Neural progenitor cell (in vitro differentiated cells): Measurements from ENCODE around the gene VSX1. TPM values are rescaled to one million over a fixed set of nuclear protein-coding genes. Genes with fewer than 3 reads are reported as not detected.
A peak's percentile ranks its signal among the peaks of the same experiment; 100 is the strongest.

Experiments used
- DNase-seq: peaks from one replicate; pipeline ENCODE4 v3.0.0-alpha.2; 2016; ENCODE audit warnings: low spot score
- H2AFZ ChIP-seq: fragments of 200-600 bp; sonication (generic); replicated peaks from 2 replicates; pipeline ENCODE4 v1.6.1; 2016; ENCODE audit warnings: antibody characterized with exemption
- H3F3A ChIP-seq: fragments of 200-600 bp; sonication (generic); 2 replicates; pipeline ENCODE4 v1.6.1; 2016; ENCODE audit warnings: antibody characterized with exemption, low read depth
- H3K27ac ChIP-seq: fragments of 200-600 bp; sonication (generic); 2 replicates; pipeline ENCODE4 v1.5.1; 2016; ENCODE audit warnings: mild to moderate bottlenecking
- H3K27me3 ChIP-seq: fragments of 200-600 bp; sonication (generic); 2 replicates; pipeline ENCODE4 v1.6.1; 2016; ENCODE audit warnings: mild to moderate bottlenecking, moderate library complexity
- H3K36me3 ChIP-seq: fragments of 200-600 bp; sonication (generic); 2 replicates; pipeline ENCODE4 v1.5.1; 2016
- H3K4me1 ChIP-seq: fragments of 200-600 bp; sonication (generic); 2 replicates; pipeline ENCODE4 v1.6.1; 2016; ENCODE audit warnings: mixed run types
- H3K4me2 ChIP-seq: fragments of 200-600 bp; sonication (generic); 2 replicates; pipeline ENCODE4 v1.6.1; 2016
- H3K4me3 ChIP-seq: fragments of 200-600 bp; sonication (generic); 2 replicates; pipeline ENCODE4 v1.5.1; 2016
- H3K79me2 ChIP-seq: fragments of 200-600 bp; sonication (generic); 2 replicates; pipeline ENCODE4 v1.6.1; 2016; ENCODE audit warnings: low read depth
- H3K9ac ChIP-seq: fragments of 200-600 bp; sonication (generic); 2 replicates; pipeline ENCODE4 v1.6.1; 2016
- H3K9me3 ChIP-seq: fragments of 200-600 bp; sonication (generic); 2 replicates; pipeline ENCODE4 v1.5.1; 2016; ENCODE audit warnings: low read depth
- H4K20me1 ChIP-seq: fragments of 200-600 bp; sonication (generic); 2 replicates; pipeline ENCODE4 v1.6.1; 2016; ENCODE audit warnings: low read depth
- H3K27ac Mint-ChIP-seq: 3 replicates; pipeline ENCODE4 v1.8.0; 2021; ENCODE audit warnings: mixed read lengths
- H3K27me3 Mint-ChIP-seq: 2 replicates; pipeline ENCODE4 v1.8.0; 2022; ENCODE audit warnings: low read depth, mild to moderate bottlenecking, inconsistent platforms, moderate library complexity, mixed read lengths; ENCODE audit not compliant: insufficient read depth
- H3K36me3 Mint-ChIP-seq: 3 replicates; pipeline ENCODE4 v1.8.0; 2021; ENCODE audit warnings: mixed read lengths
- H3K4me1 Mint-ChIP-seq: 3 replicates; pipeline ENCODE4 v1.8.0; 2021; ENCODE audit warnings: mixed read lengths
- H3K4me3 Mint-ChIP-seq: 3 replicates; pipeline ENCODE4 v1.8.0; 2021; ENCODE audit warnings: mild to moderate bottlenecking, moderate library complexity, mixed read lengths
- H3K9me3 Mint-ChIP-seq: 3 replicates; pipeline ENCODE4 v1.8.0; 2020; ENCODE audit warnings: mixed read lengths
- CTCF ChIP-seq: fragments of 200-600 bp; sonication (generic); IDR thresholded peaks from 2 replicates; pipeline ENCODE4 v1.5.1; 2017; ENCODE audit warnings: antibody characterized with exemption, mild to moderate bottlenecking
- EZH2 ChIP-seq: fragments of 200-600 bp; sonication (generic); IDR thresholded peaks from 2 replicates; pipeline ENCODE4 v1.6.1; 2017; ENCODE audit warnings: antibody characterized with exemption, mild to moderate bottlenecking, moderate library complexity
- EZH2phosphoT487 ChIP-seq: fragments of 200-600 bp; sonication (generic); IDR thresholded peaks from 2 replicates; pipeline ENCODE4 v1.6.1; 2017; ENCODE audit warnings: antibody characterized with exemption
- total RNA-seq: library from RNA; depleted of rRNA; stranded (reverse); fragments of >200 nt; gene quantifications from 2 replicates; pipeline ENCODE4 v1.2.3, GENCODE V29; 2015; ENCODE audit warnings: low replicate concordance

VSX1 gene
- total RNA-seq, 1 donor from 2014 or later: not detected

- Histone ChIP-seq H3K4me1 (peaks cover 20% of the 10 kb centered on the region), H3K9ac (no peak overlapping the region), H3K79me2 (no peaks in the 10 kb centered on the region), H3K9me3 (no peaks in the 10 kb centered on the region), H3K36me3 (no peaks in the 10 kb centered on the region), H3K27me3 (peaks cover 99% of the 10 kb centered on the region), H2AFZ (no peak overlapping the region), H3K4me3 (peak overlapping the region; percentile 44), H3F3A (peaks cover 34% of the 10 kb centered on the region), H3K4me2 (peak overlapping the region; percentile 83), H4K20me1 (peaks cover 53% of the 10 kb centered on the region), H3K27ac (no peak overlapping the region)
- TF ChIP-seq CTCF (no peak), EZH2 (peak; percentile 70), EZH2phosphoT487 (peak; percentile 88)
- H3K27ac Mint-ChIP-seq: no peak overlapping the region
- H3K4me1 Mint-ChIP-seq: peaks cover 19% of the 10 kb centered on the region
- no peaks in the 10 kb centered on the region for H3K36me3 Mint-ChIP-seq
- H3K4me3 Mint-ChIP-seq: peak overlapping the region; percentile 74
- peaks cover 78% of the 10 kb centered on the region for H3K27me3 Mint-ChIP-seq
- peaks cover 12% of the 10 kb centered on the region for H3K9me3 Mint-ChIP-seq
- peak; percentile 63 for DNase-seq
These were observed 1.3 kb upstream of the VSX1 start for GRCh38 chr20:25083141-25083772.

- DNase-seq: peak; percentile 22
- Histone ChIP-seq H3K27me3 (peaks cover 100% of the 10 kb centered on the region), H3F3A (peaks cover 34% of the 10 kb centered on the region), H3K9me3 (no peaks in the 10 kb centered on the region), H3K27ac (no peak overlapping the region), H3K4me2 (peak overlapping the region; percentile 83), H3K36me3 (no peaks in the 10 kb centered on the region), H3K79me2 (no peaks in the 10 kb centered on the region), H2AFZ (no peak overlapping the region), H4K20me1 (peaks cover 55% of the 10 kb centered on the region), H3K4me1 (peaks cover 20% of the 10 kb centered on the region), H3K4me3 (no peak overlapping the region), H3K9ac (no peak overlapping the region)
- H3K27ac Mint-ChIP-seq: no peak overlapping the region
- H3K36me3 Mint-ChIP-seq: no peaks in the 10 kb centered on the region
- H3K9me3 Mint-ChIP-seq: peaks cover 12% of the 10 kb centered on the region
- H3K4me3 Mint-ChIP-seq: peak overlapping the region; percentile 30
- H3K27me3 Mint-ChIP-seq: peaks cover 83% of the 10 kb centered on the region
- H3K4me1 Mint-ChIP-seq: peaks cover 19% of the 10 kb centered on the region
- no peak for TF ChIP-seq EZH2phosphoT487
- peak; percentile 43 for TF ChIP-seq EZH2
- TF ChIP-seq CTCF: peak; percentile 15
These were observed 545 bp upstream of the VSX1 start for GRCh38 chr20:25082498-25082873.

- Mint-ChIP-seq H3K27ac (no peak overlapping the region), H3K36me3 (no peaks in the 10 kb centered on the region), H3K4me1 (peaks cover 19% of the 10 kb centered on the region), H3K4me3 (peak overlapping the region; percentile 75), H3K27me3 (peaks cover 80% of the 10 kb centered on the region), H3K9me3 (peaks cover 14% of the 10 kb centered on the region)
- peak overlapping the region; percentile 48 for H3K4me3 ChIP-seq
- H2AFZ ChIP-seq: no peak overlapping the region
- H3K27me3 ChIP-seq: peaks cover 100% of the 10 kb centered on the region
- H3F3A ChIP-seq: peaks cover 34% of the 10 kb centered on the region
- no peaks in the 10 kb centered on the region for H3K79me2 ChIP-seq
- no peaks in the 10 kb centered on the region for H3K9me3 ChIP-seq
- no peak overlapping the region for H3K9ac ChIP-seq
- no peaks in the 10 kb centered on the region for H3K36me3 ChIP-seq
- peak; percentile 89 for DNase-seq
- H3K27ac ChIP-seq: no peak overlapping the region
- H3K4me2 ChIP-seq: peak overlapping the region; percentile 83
- H3K4me1 ChIP-seq: peaks cover 20% of the 10 kb centered on the region
- H4K20me1 ChIP-seq: peaks cover 62% of the 10 kb centered on the region
- peak; percentile 71 for TF ChIP-seq EZH2phosphoT487
- TF ChIP-seq EZH2: peak; percentile 74
- TF ChIP-seq CTCF: peak; percentile 58
These were observed 744 bp downstream of the VSX1 start for GRCh38 chr20:25081065-25081729.
